HG02885 (cell line): Measurements from ENCODE around the gene PSG1.
"Not testable (repeated sequence)": the region's sequence is repeated elsewhere in the genome, so short reads cannot be mapped to it uniquely, and the experiment has no call there.

ENCODE experiments used
- ATAC-seq: cut with Tn5 transposase; IDR thresholded peaks from one replicate; pipeline ENCODE4 v1.9.1; 2021; ENCODE audit warnings: mild to moderate bottlenecking; ENCODE audit not compliant: unreplicated experiment, poor library complexity

Gene PSG1

GRCh38 chr19:42882730-42883129, 3.2 kb upstream of the PSG1 start:
- ATAC-seq, result not testable (repeated sequence)

DNA sequence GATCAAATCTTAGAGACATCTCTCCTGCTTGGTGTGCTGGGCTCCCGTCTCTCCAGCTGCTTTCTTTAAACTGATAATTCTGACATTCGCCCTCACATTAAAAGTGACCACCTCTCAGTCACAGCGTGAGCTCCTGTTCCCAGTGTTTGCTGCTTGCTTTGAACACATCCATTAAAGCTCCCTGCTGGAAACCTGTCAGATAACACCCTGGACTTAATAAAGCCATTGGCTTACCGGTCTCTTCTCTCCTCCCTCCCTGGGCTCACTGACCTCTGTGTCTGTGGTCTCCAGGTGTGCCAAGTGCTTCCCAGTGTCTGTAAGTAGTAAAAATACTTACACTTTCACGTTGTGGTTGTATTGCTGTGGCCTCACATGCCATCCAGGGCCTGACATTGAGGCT, 2.5 kb upstream of the PSG1 start:
- not testable (repeated sequence) for ATAC-seq

- not testable (repeated sequence) for ATAC-seq
Observed at GRCh38 chr19:42881279-42881678, 1.8 kb upstream of the PSG1 start.

GRCh38 chr19:42880621-42881020, 1.1 kb upstream of the PSG1 start:
- ATAC-seq, result not testable (repeated sequence)

- not testable (repeated sequence) for ATAC-seq
Observed at GRCh38 chr19:42876596-42876995, 2.9 kb downstream of the PSG1 start.

- ATAC-seq, result not testable (repeated sequence)
Observed at GRCh38 chr19:42875881-42876280, 3.6 kb downstream of the PSG1 start.

DNA sequence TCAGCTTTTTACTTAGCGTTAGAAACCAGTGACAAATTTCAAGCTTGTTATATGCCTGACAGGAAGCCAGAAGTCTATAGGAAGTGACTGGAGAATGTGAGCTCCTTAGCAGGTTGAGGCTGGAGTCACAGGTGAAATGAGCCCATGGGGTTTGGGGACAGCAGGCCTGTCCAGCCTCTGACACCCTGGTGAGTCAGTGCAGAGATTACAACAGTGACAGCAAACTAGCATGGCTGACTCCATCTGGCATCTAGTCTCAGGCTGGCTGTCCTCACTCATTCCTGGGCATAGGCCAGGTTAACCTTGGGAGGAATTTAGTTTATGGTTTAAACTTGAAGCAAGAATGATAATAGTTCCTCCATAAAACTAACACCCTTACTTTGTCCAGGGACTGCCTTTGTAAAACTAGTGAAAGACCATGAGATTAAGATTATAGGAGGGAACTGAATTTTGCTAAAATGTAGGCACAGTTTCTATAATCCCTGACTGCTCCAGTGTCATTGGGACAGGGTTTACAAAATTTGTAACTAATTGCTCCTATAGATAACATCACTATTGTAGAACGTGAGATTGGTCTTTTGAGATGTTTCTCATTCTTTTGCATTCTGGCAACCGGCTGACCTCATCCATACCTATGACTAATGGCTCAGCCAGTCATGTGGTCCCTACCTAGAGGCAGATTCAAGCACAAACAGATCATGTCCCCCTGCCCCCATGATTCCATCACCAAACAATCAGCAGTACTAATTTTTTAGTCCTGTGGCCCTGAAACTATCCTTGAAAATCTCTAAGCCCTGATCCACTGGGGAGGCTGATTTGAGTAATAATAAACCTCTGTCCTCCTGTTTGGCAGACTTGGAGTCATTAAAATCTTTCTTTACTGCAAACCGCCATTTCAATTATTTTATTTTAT, 4.4 kb downstream of the PSG1 start:
- ATAC-seq, result not testable (repeated sequence)

GRCh38 chr19:42874136-42874535, 5.4 kb downstream of the PSG1 start:
- ATAC-seq, result not testable (repeated sequence)

- ATAC-seq, result no peak
Observed at GRCh38 chr19:42872608-42873007, 6.9 kb downstream of the PSG1 start.

DNA sequence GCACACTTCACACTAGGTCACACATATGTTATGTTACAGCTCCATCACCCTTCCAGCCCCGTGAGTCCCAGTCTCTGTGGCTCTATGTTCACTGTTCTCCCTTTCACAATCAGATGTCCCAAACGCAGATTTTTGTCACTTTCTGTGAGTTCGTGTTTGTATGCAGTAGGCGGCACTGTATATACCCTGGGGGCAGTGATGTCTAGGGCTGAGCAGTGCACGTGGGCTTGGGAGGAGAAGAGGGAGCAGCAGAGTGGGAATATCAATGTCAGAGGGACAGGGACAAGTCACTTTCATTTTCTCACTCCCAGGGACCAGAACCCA, 22.0 kb downstream of the PSG1 start:
- ATAC-seq, result no peak

DNA sequence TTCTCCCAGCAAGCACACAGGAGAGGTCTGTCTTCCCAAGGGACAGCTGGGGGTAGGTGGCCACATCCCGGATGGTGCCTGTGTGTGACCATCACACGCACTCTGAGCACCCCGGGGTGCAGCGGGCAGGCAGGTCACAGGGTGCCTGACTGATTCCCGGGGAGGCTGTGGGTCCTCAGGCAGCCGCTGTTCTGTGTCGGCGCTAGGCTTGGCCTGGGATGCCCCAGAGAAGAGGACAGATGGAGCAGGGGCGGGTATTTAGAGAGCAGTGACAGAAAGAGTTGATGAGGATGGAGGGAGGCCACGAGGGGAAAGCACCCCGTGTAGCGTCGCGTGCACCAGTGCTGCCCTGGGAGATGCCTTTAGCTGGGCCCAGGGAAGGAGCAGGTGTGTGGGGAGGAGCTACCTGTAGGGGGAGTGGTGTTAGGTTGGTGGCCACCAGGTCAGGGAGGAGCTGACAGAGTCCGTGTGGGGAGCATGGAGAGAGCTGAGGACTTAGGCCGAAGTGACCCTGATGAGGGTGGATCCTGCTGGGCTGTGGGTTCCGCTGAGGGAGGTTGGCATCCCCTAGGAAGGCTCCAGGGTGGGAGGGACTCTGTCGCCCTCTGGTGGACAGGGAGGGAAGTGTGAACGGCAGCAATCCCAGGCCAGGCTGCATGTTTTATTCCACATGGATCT, 22.5 kb downstream of the PSG1 start:
- ATAC-seq, result not testable (repeated sequence)

- not testable (repeated sequence) for ATAC-seq
Observed at GRCh38 chr19:42854745-42855144, 24.8 kb downstream of the PSG1 start.

GRCh38 chr19:42853231-42853630, 26.3 kb downstream of the PSG1 start:
- not testable (repeated sequence) for ATAC-seq

DNA sequence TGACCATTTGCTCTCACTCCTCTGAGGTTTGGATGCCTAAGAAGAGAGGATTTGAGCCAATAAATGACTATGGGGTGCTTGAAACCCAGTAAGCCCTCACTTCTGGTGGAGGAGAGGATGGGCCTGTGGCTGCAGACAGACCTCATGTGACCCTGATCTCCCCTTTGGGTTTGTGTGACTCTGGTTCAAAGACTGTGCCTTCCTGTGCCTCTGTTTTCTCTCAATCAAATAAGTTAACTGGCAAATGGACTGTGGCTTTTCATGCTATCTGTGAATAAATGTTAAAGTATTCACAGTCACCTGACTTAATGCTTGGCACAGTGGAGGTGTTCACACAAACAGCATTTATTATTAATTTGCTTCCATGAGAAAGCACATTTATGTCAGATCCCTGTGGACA, 26.7 kb downstream of the PSG1 start:
- not testable (repeated sequence) for ATAC-seq

DNA sequence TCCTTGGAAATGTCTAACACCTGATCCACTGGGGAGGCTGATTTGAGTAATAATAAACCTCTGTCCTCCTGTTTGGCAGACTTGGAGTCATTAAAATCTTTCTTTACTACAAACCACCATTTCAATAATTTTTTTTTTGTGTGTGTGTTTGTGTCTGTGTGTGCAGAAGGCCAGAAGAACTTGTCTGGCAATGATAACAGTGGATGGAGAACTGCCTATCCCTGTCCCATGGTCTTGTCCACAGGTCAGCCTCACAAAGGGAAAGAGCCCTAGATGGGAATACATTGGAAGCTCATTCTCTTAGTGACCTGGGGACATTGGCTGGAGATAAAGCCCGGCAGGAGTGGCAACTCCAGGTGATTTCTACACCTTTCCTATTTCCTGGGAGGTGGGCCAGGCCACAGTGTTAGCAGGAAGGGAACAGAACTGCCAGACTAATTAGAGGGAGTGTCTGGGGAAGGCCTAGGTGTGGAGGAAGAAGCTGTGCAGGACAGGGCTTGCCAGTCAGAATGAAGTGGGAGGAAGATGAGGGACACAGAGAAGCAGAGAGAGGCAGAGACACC, 27.7 kb downstream of the PSG1 start:
- ATAC-seq, result not testable (repeated sequence)

GRCh38 chr19:42850981-42851717, 28.4 kb downstream of the PSG1 start:
- ATAC-seq, result no peak

- ATAC-seq, result no peak
Observed at GRCh38 chr19:42846597-42846996, 32.9 kb downstream of the PSG1 start.

GRCh38 chr19:42843631-42844030, 35.9 kb downstream of the PSG1 start:
- ATAC-seq, result not testable (repeated sequence)

GRCh38 chr19:42832746-42833442, 46.6 kb downstream of the PSG1 start:
- ATAC-seq, result not testable (repeated sequence)
